Activated T-helper 2 cell treated with anti-CD3 and anti-CD28 coated beads, Interferon-gamma antibody, Interleukin-2, Interleukin-4, amounts not matched to agents 10 μg/mL and 5 μg/mL and 100 μg/mL, durations not matched to agents 14 hours and 24 hours and 36 hours (primary cell): Measurements from ENCODE around the gene RSL1D1. TPM values are rescaled to one million over a fixed set of nuclear protein-coding genes. Genes with fewer than 3 reads are reported as not detected.

Experiments used
- DNase-seq: peaks from one replicate; pipeline ENCODE4 v3.0.0; 2021; ENCODE audit warnings: low spot score
- H3K27ac Mint-ChIP-seq: one replicate; pipeline ENCODE4 v1.8.0; 2021; ENCODE audit warnings: mixed read lengths
- H3K27me3 Mint-ChIP-seq: one replicate; pipeline ENCODE4 v1.8.0; 2021; ENCODE audit warnings: low read depth, mixed read lengths
- H3K36me3 Mint-ChIP-seq: one replicate; pipeline ENCODE4 v1.8.0; 2021; ENCODE audit warnings: low read depth, mixed read lengths
- H3K4me1 Mint-ChIP-seq: one replicate; pipeline ENCODE4 v1.8.0; 2021; ENCODE audit warnings: low read depth, mixed read lengths
- H3K4me3 Mint-ChIP-seq: one replicate; pipeline ENCODE4 v1.8.0; 2021; ENCODE audit warnings: low read depth, mild to moderate bottlenecking, moderate library complexity, mixed read lengths
- H3K9me3 Mint-ChIP-seq: one replicate; pipeline ENCODE4 v1.8.0; 2021; ENCODE audit warnings: mixed read lengths
- intact Hi-C: fragments of 100-400 bp; cut with micrococcal nuclease; formaldehyde crosslinking; loops from one replicate; pipeline ENCODE4 v1.15.1; 2023
- total RNA-seq: library from RNA; stranded (reverse); gene quantifications from 2 replicates; pipeline ENCODE4 v1.2.3, GENCODE V29; 2022

Gene RSL1D1
- total RNA-seq, 1 donor from 2014 or later: 348 TPM

- no peaks in the 10 kb centered on the region for H3K9me3 Mint-ChIP-seq
- H3K4me3 Mint-ChIP-seq: no peak overlapping the region
- H3K4me1 Mint-ChIP-seq: peaks cover 32% of the 10 kb centered on the region
- no peak for DNase-seq
- intact Hi-C loops: no loop called here
- no peaks in the 10 kb centered on the region for H3K27me3 Mint-ChIP-seq
- peaks cover 28% of the 10 kb centered on the region for H3K36me3 Mint-ChIP-seq
- H3K27ac Mint-ChIP-seq: no peak overlapping the region
Measured at GRCh38 chr16:11801481-11802021, 49.8 kb downstream of the RSL1D1 start.

DNA sequence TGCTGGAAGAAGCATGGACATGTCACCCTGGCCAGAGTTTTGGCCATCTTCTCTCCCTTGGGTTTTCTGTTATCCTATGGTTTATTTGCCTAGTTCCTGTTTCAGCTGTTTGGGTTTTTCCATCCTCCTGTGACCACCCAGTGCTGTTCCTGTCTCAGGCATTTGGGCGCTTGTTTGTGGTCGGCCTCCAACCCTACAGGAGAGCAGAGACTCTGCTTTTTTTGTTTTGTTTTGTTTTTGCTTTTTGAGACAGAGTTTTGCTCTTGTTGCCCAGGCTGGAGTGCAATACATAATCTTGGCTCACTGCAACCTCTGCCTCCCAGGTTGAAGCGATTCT, 51.0 kb downstream of the RSL1D1 start:
- peaks cover 36% of the 10 kb centered on the region for H3K36me3 Mint-ChIP-seq
- DNase-seq: no peak
- peaks cover 39% of the 10 kb centered on the region for H3K4me1 Mint-ChIP-seq
- peak overlapping the region; percentile 93 for H3K4me3 Mint-ChIP-seq
- intact Hi-C loops: no loop called here
- peak overlapping the region; percentile 91 for H3K27ac Mint-ChIP-seq
- no peaks in the 10 kb centered on the region for H3K9me3 Mint-ChIP-seq
- no peaks in the 10 kb centered on the region for H3K27me3 Mint-ChIP-seq

DNA sequence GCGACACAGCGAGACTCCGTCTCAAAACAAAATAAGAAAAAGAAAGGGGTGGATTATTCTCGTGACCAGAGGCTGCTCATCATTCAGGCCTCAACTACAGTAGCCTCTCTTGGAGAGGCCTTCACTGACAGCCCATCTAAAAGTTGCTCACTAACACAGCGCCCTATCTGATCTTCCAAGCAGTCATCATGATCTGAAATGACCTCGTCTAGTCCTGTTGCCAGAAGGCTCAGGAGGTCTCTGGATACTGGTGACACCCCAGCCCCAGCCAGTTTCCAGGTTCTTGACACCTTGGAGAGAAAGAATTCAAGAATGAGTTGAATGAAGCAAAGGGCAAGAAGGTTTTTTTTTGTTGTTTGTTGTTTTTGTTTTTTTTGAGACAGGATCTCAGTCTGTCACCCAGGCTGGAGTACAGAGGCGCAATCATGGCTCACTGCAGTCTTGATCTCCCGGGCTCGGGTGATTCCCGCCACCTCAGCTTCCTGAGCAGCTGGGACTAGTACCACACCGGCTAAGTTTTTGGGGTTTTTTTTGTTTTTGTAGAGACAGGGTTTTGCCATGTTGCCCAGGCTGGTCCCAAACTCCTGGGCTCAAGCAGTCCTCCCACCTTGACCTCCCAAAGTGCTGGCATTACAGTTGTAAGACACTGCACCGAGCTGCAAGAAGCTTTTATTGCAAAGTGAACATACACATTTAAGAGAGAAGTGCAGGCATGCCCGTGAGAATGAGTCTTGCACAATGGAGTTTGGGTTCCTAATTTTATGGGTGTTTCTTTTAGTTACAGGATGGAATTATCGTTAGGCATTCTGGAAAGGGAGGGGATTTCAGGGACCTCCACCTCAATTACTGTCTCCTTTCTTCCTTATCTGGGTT, 51.6 kb downstream of the RSL1D1 start:
- peak overlapping the region; percentile 93 for H3K4me3 Mint-ChIP-seq
- H3K36me3 Mint-ChIP-seq: peaks cover 42% of the 10 kb centered on the region
- H3K9me3 Mint-ChIP-seq: no peaks in the 10 kb centered on the region
- H3K4me1 Mint-ChIP-seq: peaks cover 45% of the 10 kb centered on the region
- H3K27ac Mint-ChIP-seq: peak overlapping the region; percentile 91
- intact Hi-C loops: loop anchor here (5.0 to 10.0 kb wide), 4 partner anchors 113 to 857 kb away; partner anchors contain the start of genes CLEC16A, DEXI and SOCS1
- no peaks in the 10 kb centered on the region for H3K27me3 Mint-ChIP-seq
- no peak for DNase-seq

DNA sequence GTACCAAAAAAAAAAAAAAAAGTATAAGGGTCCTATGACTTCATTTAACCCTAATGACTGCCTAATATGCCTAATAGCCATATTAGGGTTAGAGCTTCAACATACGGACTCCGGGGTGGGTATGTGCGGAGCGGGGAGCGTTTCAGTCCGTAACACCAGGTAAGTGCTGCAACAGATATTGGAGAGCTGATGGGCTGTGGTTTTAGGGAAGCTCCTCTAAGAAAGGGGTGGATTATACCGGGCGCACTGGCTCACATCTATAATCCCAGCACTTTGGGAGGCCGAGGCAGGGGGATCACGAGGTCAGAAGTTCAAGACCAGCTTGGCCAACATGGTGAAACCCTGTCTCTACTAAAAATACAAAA, 52.3 kb downstream of the RSL1D1 start:
- Mint-ChIP-seq H3K9me3 (no peaks in the 10 kb centered on the region), H3K27ac (peak overlapping the region; percentile 96), H3K4me1 (peaks cover 52% of the 10 kb centered on the region), H3K36me3 (peaks cover 49% of the 10 kb centered on the region), H3K27me3 (no peaks in the 10 kb centered on the region), H3K4me3 (peak overlapping the region; percentile 93)
- intact Hi-C loops: loop anchor here (5.0 to 10.0 kb wide), 4 partner anchors 113 to 857 kb away; partner anchors contain the start of genes CLEC16A, DEXI and SOCS1
- no peak for DNase-seq

DNA sequence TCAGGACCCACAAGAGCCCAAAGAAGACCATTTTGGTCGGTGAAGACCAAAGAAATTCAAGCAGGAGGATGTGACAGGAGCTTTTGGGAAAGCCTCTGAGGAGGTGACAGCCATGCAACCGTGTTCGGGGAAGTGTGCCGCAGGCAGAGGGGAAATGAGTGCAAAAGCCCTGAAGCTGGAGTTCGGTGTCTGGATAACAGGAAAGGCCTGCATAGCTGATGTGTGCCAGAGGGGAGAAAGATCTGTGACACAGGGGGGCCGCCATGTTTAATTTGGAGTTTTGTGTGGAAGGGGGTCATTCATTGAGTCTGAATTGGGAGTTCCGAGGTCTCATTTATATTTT, 53.4 kb downstream of the RSL1D1 start:
- H3K36me3 Mint-ChIP-seq: peaks cover 58% of the 10 kb centered on the region
- no peaks in the 10 kb centered on the region for H3K27me3 Mint-ChIP-seq
- H3K27ac Mint-ChIP-seq: peak overlapping the region; percentile 96
- peaks cover 62% of the 10 kb centered on the region for H3K4me1 Mint-ChIP-seq
- no peak for DNase-seq
- H3K9me3 Mint-ChIP-seq: no peaks in the 10 kb centered on the region
- H3K4me3 Mint-ChIP-seq: peak overlapping the region; percentile 93
- intact Hi-C loops: loop anchor here (1.0 to 10.0 kb wide), 7 partner anchors 15 to 856 kb away; partner anchors contain the start of genes CLEC16A, DEXI, RSL1D1 and SOCS1

- H3K9me3 Mint-ChIP-seq: no peaks in the 10 kb centered on the region
- intact Hi-C loops: loop anchor here (1.0 to 10.0 kb wide), 7 partner anchors 14 to 855 kb away; partner anchors contain the start of genes CLEC16A, DEXI, RSL1D1 and SOCS1
- peak; percentile 94 for DNase-seq
- H3K4me1 Mint-ChIP-seq: peaks cover 67% of the 10 kb centered on the region
- H3K4me3 Mint-ChIP-seq: peak within 1 kb of the TSS; percentile 93
- H3K36me3 Mint-ChIP-seq: peaks cover 63% of the 10 kb centered on the region
- H3K27me3 Mint-ChIP-seq: no peaks in the 10 kb centered on the region
- H3K27ac Mint-ChIP-seq: peak within 1 kb of the TSS; percentile 96
Measured at GRCh38 chr16:11797166-11797956, 54.0 kb downstream of the RSL1D1 start, which contains the start of gene ZC3H7A. TSS of gene ZC3H7A (minus strand) at chr16:11797258. CDS start at chr16:11782354, 14,904 bp downstream.

GRCh38 chr16:11796227-11797165, 54.8 kb downstream of the RSL1D1 start:
- H3K9me3 Mint-ChIP-seq: no peaks in the 10 kb centered on the region
- H3K4me1 Mint-ChIP-seq: peaks cover 72% of the 10 kb centered on the region
- H3K27me3 Mint-ChIP-seq: no peaks in the 10 kb centered on the region
- intact Hi-C loops: loop anchor here (1.0 to 10.0 kb wide), 7 partner anchors 13 to 854 kb away; partner anchors contain the start of genes CLEC16A, DEXI, RSL1D1 and SOCS1
- peak overlapping the region; percentile 92 for H3K27ac Mint-ChIP-seq
- peaks cover 66% of the 10 kb centered on the region for H3K36me3 Mint-ChIP-seq
- H3K4me3 Mint-ChIP-seq: peak overlapping the region; percentile 86
- no peak for DNase-seq

GRCh38 chr16:11795887-11796226, 55.5 kb downstream of the RSL1D1 start:
- DNase-seq: no peak
- H3K4me3 Mint-ChIP-seq: peak overlapping the region; percentile 86
- H3K9me3 Mint-ChIP-seq: no peaks in the 10 kb centered on the region
- no peaks in the 10 kb centered on the region for H3K27me3 Mint-ChIP-seq
- peaks cover 78% of the 10 kb centered on the region for H3K4me1 Mint-ChIP-seq
- H3K36me3 Mint-ChIP-seq: peaks cover 69% of the 10 kb centered on the region
- intact Hi-C loops: loop anchor here (2.0 to 10.0 kb wide), 5 partner anchors 53 to 854 kb away; partner anchors contain the start of genes CLEC16A, DEXI, SOCS1 and TXNDC11
- H3K27ac Mint-ChIP-seq: peak overlapping the region; percentile 92

DNA sequence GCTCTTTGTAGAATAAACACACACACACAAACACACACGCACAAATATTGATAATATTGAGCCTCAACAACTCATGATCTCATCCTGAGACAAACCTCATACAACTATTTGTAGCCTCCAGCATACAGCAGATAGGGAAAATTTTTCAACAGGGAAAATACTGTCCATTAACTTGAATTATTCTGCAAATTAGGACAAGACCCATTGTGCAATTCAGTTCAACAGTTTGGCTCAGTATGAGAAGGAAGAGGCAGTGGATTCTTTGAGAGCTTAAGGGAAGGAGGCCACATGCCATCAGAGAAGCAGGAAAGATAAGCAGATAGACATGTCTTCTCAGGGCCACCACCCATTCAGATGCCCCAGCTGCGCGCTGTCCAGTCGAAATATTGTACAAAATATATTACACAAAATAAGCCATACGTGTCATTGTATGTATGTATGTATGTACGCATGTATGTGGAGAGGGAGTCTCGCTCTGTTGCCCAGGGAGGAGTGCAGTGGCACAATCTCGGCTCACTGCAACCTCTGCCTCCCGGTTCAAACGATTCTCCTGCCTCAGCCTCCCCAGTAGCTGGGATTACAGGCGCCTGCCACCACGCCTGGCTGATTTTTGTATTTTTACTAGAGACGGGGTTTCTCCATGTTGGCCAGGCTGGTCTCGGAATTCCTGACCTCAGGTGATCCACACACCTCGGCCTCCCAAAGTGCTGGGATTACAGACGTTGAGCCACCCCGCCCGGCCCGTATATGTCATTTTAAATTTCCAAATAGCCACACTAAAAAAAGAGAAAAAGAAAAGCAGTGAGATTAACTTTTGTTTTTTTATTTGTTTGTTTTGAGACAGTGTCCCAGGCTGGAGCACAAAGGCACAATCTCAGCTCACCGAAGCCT, 56.1 kb downstream of the RSL1D1 start:
- H3K4me1 Mint-ChIP-seq: peaks cover 75% of the 10 kb centered on the region
- intact Hi-C loops: loop anchor here (5.0 to 10.0 kb wide), 4 partner anchors 117 to 853 kb away; partner anchors contain the start of genes CLEC16A, DEXI and SOCS1
- DNase-seq: no peak
- peaks cover 69% of the 10 kb centered on the region for H3K36me3 Mint-ChIP-seq
- H3K27me3 Mint-ChIP-seq: no peaks in the 10 kb centered on the region
- no peaks in the 10 kb centered on the region for H3K9me3 Mint-ChIP-seq
- H3K27ac Mint-ChIP-seq: peak overlapping the region; percentile 92
- H3K4me3 Mint-ChIP-seq: peak overlapping the region; percentile 86

- Mint-ChIP-seq H3K27ac (peak overlapping the region; percentile 92), H3K36me3 (peaks cover 65% of the 10 kb centered on the region), H3K4me3 (peak overlapping the region; percentile 86), H3K9me3 (no peaks in the 10 kb centered on the region), H3K4me1 (peaks cover 70% of the 10 kb centered on the region), H3K27me3 (no peaks in the 10 kb centered on the region)
- DNase-seq: no peak
- intact Hi-C loops: loop anchor here (10.0 kb wide), 1 partner anchor 540 kb away; the partner anchor contains the start of gene SOCS1
Measured at GRCh38 chr16:11794447-11794846, 56.9 kb downstream of the RSL1D1 start.

GRCh38 chr16:11793840-11794239, 57.5 kb downstream of the RSL1D1 start:
- H3K9me3 Mint-ChIP-seq: no peaks in the 10 kb centered on the region
- intact Hi-C loops: loop anchor here (10.0 kb wide), 1 partner anchor 539 kb away; the partner anchor contains the start of gene SOCS1
- no peaks in the 10 kb centered on the region for H3K27me3 Mint-ChIP-seq
- no peak for DNase-seq
- H3K4me1 Mint-ChIP-seq: peaks cover 66% of the 10 kb centered on the region
- H3K27ac Mint-ChIP-seq: peak overlapping the region; percentile 92
- peak overlapping the region; percentile 86 for H3K4me3 Mint-ChIP-seq
- H3K36me3 Mint-ChIP-seq: peaks cover 64% of the 10 kb centered on the region
